Activated T-cell treated with anti-CD3 and anti-CD28 coated beads, Interleukin-2, amount 50 U/mL, for 4 hours (primary cell): ENCODE results near the gene NUP107. TPM values are rescaled to one million over a fixed set of nuclear protein-coding genes. Genes with fewer than 3 reads are reported as not detected.
"Not testable (repeated sequence)": the region's sequence is repeated elsewhere in the genome, so short reads cannot be mapped to it uniquely, and the experiment has no call there.

Experiments
- ATAC-seq, 2 donors: fragments of 200-7000 bp; cut with Tn5 transposase; one replicate each; pipeline ENCODE4 v1.10.0; 2021
- DNase-seq: peaks from one replicate; pipeline ENCODE4 v3.0.0-alpha.2; 2020
- H3K27me3 Mint-ChIP-seq: one replicate; pipeline ENCODE4 v1.8.0; 2021; ENCODE audit warnings: low read depth, mixed read lengths
- H3K36me3 Mint-ChIP-seq: one replicate; pipeline ENCODE4 v1.8.0; 2022; ENCODE audit warnings: mixed read lengths; ENCODE audit not compliant: insufficient read depth
- H3K4me1 Mint-ChIP-seq: one replicate; pipeline ENCODE4 v1.8.0; 2021; ENCODE audit warnings: low read depth, mixed read lengths
- H3K4me3 Mint-ChIP-seq: one replicate; pipeline ENCODE4 v1.8.0; 2021; ENCODE audit warnings: mild to moderate bottlenecking, moderate library complexity, mixed read lengths
- H3K9me3 Mint-ChIP-seq: one replicate; pipeline ENCODE4 v1.8.0; 2021; ENCODE audit warnings: mixed read lengths
- total RNA-seq, 3 donors: library from RNA; stranded (reverse); gene quantifications; one replicate each; pipeline ENCODE4 v1.2.1, GENCODE V29; 2021

NUP107 gene
- 100 to 1,000 TPM in 2 of 3 donors, 10 to 100 TPM in 1; 97.2 to 127 (median 121) TPM for total RNA-seq

GRCh38 chr12:68686595-68687521 is at the start of gene NUP107:
Gene NUP107 (plus strand): TSS chr12:68686978. CDS start chr12:68687066, 88 bp downstream.
- DNase-seq (peak; percentile 96), ATAC-seq (peak; percentile 96 to 97)
- Mint-ChIP-seq H3K27me3 (no peaks in the 10 kb centered on the region), H3K4me1 (peaks cover 39% of the 10 kb centered on the region), H3K4me3 (peak within 1 kb of the TSS; percentile 94), H3K36me3 (peaks cover 8% of the 10 kb centered on the region), H3K9me3 (no peaks in the 10 kb centered on the region)

GRCh38 chr12:68637439-68637838 is 49.3 kb upstream of the NUP107 start:
- not testable (repeated sequence) for H3K27me3 Mint-ChIP-seq, H3K9me3 Mint-ChIP-seq, H3K4me3 Mint-ChIP-seq, DNase-seq, ATAC-seq
- H3K36me3 Mint-ChIP-seq = peaks cover 23% of the 10 kb centered on the region
- H3K4me1 Mint-ChIP-seq = peaks cover 94% of the 10 kb centered on the region

- H3K27me3 Mint-ChIP-seq = no peaks in the 10 kb centered on the region
- DNase-seq (no peak), ATAC-seq (no peak)
- peaks cover 93% of the 10 kb centered on the region for H3K4me1 Mint-ChIP-seq
- no peaks in the 10 kb centered on the region for H3K9me3 Mint-ChIP-seq
- peak overlapping the region; percentile 2 for H3K4me3 Mint-ChIP-seq
- H3K36me3 Mint-ChIP-seq = peaks cover 27% of the 10 kb centered on the region
Measured at GRCh38 chr12:68638171-68638570, 48.6 kb upstream of the NUP107 start.

GRCh38 chr12:68638721-68639395 is 47.9 kb upstream of the NUP107 start:
- DNase-seq (no peak), ATAC-seq (no peak)
- Mint-ChIP-seq H3K9me3 (no peaks in the 10 kb centered on the region), H3K4me3 (no peak overlapping the region), H3K27me3 (no peaks in the 10 kb centered on the region), H3K36me3 (peaks cover 25% of the 10 kb centered on the region), H3K4me1 (peaks cover 89% of the 10 kb centered on the region)

- H3K4me1 Mint-ChIP-seq = peaks cover 88% of the 10 kb centered on the region
- H3K27me3 Mint-ChIP-seq = no peaks in the 10 kb centered on the region
- H3K4me3 Mint-ChIP-seq = no peak overlapping the region
- no peaks in the 10 kb centered on the region for H3K9me3 Mint-ChIP-seq
- ATAC-seq (no peak), DNase-seq (no peak)
- H3K36me3 Mint-ChIP-seq = peaks cover 27% of the 10 kb centered on the region
Measured at GRCh38 chr12:68639396-68639767, 47.4 kb upstream of the NUP107 start.

- no peaks in the 10 kb centered on the region for H3K9me3 Mint-ChIP-seq
- H3K4me1 Mint-ChIP-seq = peaks cover 85% of the 10 kb centered on the region
- peak overlapping the region; percentile 63 for H3K4me3 Mint-ChIP-seq
- peak; percentile 20 for DNase-seq
- peak; percentile 97 for ATAC-seq
- no peaks in the 10 kb centered on the region for H3K27me3 Mint-ChIP-seq
- peaks cover 24% of the 10 kb centered on the region for H3K36me3 Mint-ChIP-seq
Measured at GRCh38 chr12:68641138-68641537, 45.6 kb upstream of the NUP107 start.

- Mint-ChIP-seq H3K27me3 (no peaks in the 10 kb centered on the region), H3K4me3 (no peak overlapping the region), H3K36me3 (peaks cover 32% of the 10 kb centered on the region), H3K4me1 (peaks cover 58% of the 10 kb centered on the region), H3K9me3 (no peaks in the 10 kb centered on the region)
- DNase-seq = no peak
- ATAC-seq = no peak
Measured at GRCh38 chr12:68646484-68646883, 40.3 kb upstream of the NUP107 start.

- H3K4me1 Mint-ChIP-seq = peaks cover 47% of the 10 kb centered on the region
- DNase-seq (no peak), ATAC-seq (no peak)
- H3K27me3 Mint-ChIP-seq = no peaks in the 10 kb centered on the region
- no peak overlapping the region for H3K4me3 Mint-ChIP-seq
- H3K36me3 Mint-ChIP-seq = peaks cover 28% of the 10 kb centered on the region
- no peaks in the 10 kb centered on the region for H3K9me3 Mint-ChIP-seq
Measured at GRCh38 chr12:68647507-68647906, 39.3 kb upstream of the NUP107 start.

GRCh38 chr12:68648179-68648578 is 38.6 kb upstream of the NUP107 start:
- DNase-seq (no peak), ATAC-seq (peak; percentile 58 to 78)
- no peaks in the 10 kb centered on the region for H3K27me3 Mint-ChIP-seq
- H3K36me3 Mint-ChIP-seq = peaks cover 24% of the 10 kb centered on the region
- H3K9me3 Mint-ChIP-seq = no peaks in the 10 kb centered on the region
- no peak overlapping the region for H3K4me3 Mint-ChIP-seq
- H3K4me1 Mint-ChIP-seq = peaks cover 42% of the 10 kb centered on the region

GRCh38 chr12:68665016-68665569 is 21.7 kb upstream of the NUP107 start:
- DNase-seq (no peak), ATAC-seq (no peak)
- Mint-ChIP-seq H3K36me3 (peaks cover 20% of the 10 kb centered on the region), H3K4me1 (peaks cover 26% of the 10 kb centered on the region), H3K4me3 (no peak overlapping the region), H3K9me3 (no peaks in the 10 kb centered on the region), H3K27me3 (no peaks in the 10 kb centered on the region)

- H3K4me1 Mint-ChIP-seq = peaks cover 34% of the 10 kb centered on the region
- H3K27me3 Mint-ChIP-seq = no peaks in the 10 kb centered on the region
- no peaks in the 10 kb centered on the region for H3K9me3 Mint-ChIP-seq
- H3K36me3 Mint-ChIP-seq = peaks cover 11% of the 10 kb centered on the region
- DNase-seq (no peak), ATAC-seq (no peak)
- H3K4me3 Mint-ChIP-seq = no peak overlapping the region
Measured at GRCh38 chr12:68667291-68667690, 19.5 kb upstream of the NUP107 start.

GRCh38 chr12:68667896-68668295 is 18.9 kb upstream of the NUP107 start:
- H3K27me3 Mint-ChIP-seq = no peaks in the 10 kb centered on the region
- no peak overlapping the region for H3K4me3 Mint-ChIP-seq
- peaks cover 34% of the 10 kb centered on the region for H3K4me1 Mint-ChIP-seq
- peaks cover 9% of the 10 kb centered on the region for H3K36me3 Mint-ChIP-seq
- no peaks in the 10 kb centered on the region for H3K9me3 Mint-ChIP-seq
- DNase-seq = no peak
- ATAC-seq = no peak

- H3K36me3 Mint-ChIP-seq = peaks cover 5% of the 10 kb centered on the region
- H3K4me1 Mint-ChIP-seq = peaks cover 54% of the 10 kb centered on the region
- H3K27me3 Mint-ChIP-seq = no peaks in the 10 kb centered on the region
- H3K4me3 Mint-ChIP-seq = no peak overlapping the region
- no peaks in the 10 kb centered on the region for H3K9me3 Mint-ChIP-seq
- ATAC-seq (no peak), DNase-seq (no peak)
Measured at GRCh38 chr12:68671179-68671578, 15.6 kb upstream of the NUP107 start.

- no peaks in the 10 kb centered on the region for H3K27me3 Mint-ChIP-seq
- DNase-seq (no peak), ATAC-seq (peak; percentile 42 to 43)
- H3K4me3 Mint-ChIP-seq = peak overlapping the region; percentile 19
- H3K9me3 Mint-ChIP-seq = no peaks in the 10 kb centered on the region
- H3K4me1 Mint-ChIP-seq = peaks cover 36% of the 10 kb centered on the region
- H3K36me3 Mint-ChIP-seq = no peaks in the 10 kb centered on the region
Measured at GRCh38 chr12:68673788-68674187, 13.0 kb upstream of the NUP107 start.
